HepG2 (cell line): ENCODE measurements around the gene ELOVL5. TPM values are rescaled to one million over a fixed set of nuclear protein-coding genes. Genes with fewer than 3 reads are reported as not detected.

ENCODE experiments used
- CBX1 ChIP-seq: IDR thresholded peaks from one replicate; pipeline ENCODE4 v1.6.1; 2016; ENCODE audit warnings: antibody characterized with exemption, low read depth
- CCAR2 ChIP-seq: fragments of 200-400 bp; formaldehyde crosslinking; optimal IDR thresholded peaks from 2 replicates; pipeline ENCODE3; 2018; ENCODE audit warnings: low read depth, mild to moderate bottlenecking, low read length, moderate library complexity
- CSRNP2 ChIP-seq: sonication (generic); formaldehyde crosslinking; conservative IDR thresholded peaks from 2 replicates; pipeline ENCODE4 v1.8.0; 2022; ENCODE audit warnings: low read depth, missing genetic modification reagents
- EHMT2 ChIP-seq: fragments of 200-600 bp; sonication (generic); IDR thresholded peaks from 2 replicates; pipeline ENCODE4 v1.7.0; 2017; ENCODE audit warnings: antibody characterized with exemption, low read depth, low read length, borderline replicate concordance
- GTF2F1 ChIP-seq: fragments of 150-350 bp; IDR thresholded peaks from 2 replicates; pipeline ENCODE4 v1.6.1; 2014; ENCODE audit warnings: low read length
- HDAC6 ChIP-seq: fragments of 200-600 bp; sonication (generic); IDR thresholded peaks from 2 replicates; pipeline ENCODE4 v1.7.0; 2017; ENCODE audit warnings: mild to moderate bottlenecking, antibody characterized with exemption, low read length, low read depth
- HOXA7 ChIP-seq: sonication (generic); formaldehyde crosslinking; IDR thresholded peaks from 2 replicates; pipeline ENCODE4 v1.8.1; 2022; ENCODE audit warnings: mild to moderate bottlenecking, missing genetic modification reagents, moderate library complexity
- PITX1 ChIP-seq: sonication (generic); formaldehyde crosslinking; IDR thresholded peaks from 2 replicates; pipeline ENCODE4 v1.5.1; 2020; ENCODE audit warnings: mild to moderate bottlenecking, missing genetic modification reagents
- POLR2AphosphoS2 ChIP-seq: IDR thresholded peaks from 2 replicates; pipeline ENCODE4 v1.6.1; 2011; ENCODE audit warnings: low read depth, low read length, improper control_type of control experiment
- REXO4 ChIP-seq: sonication (generic); formaldehyde crosslinking; IDR thresholded peaks from 2 replicates; pipeline ENCODE4 v1.8.0; 2022; ENCODE audit warnings: missing genetic modification reagents, mild to moderate bottlenecking, borderline replicate concordance
- SIX4 ChIP-seq: sonication (generic); formaldehyde crosslinking; IDR thresholded peaks from 2 replicates; pipeline ENCODE4 v1.4.0; 2020; ENCODE audit warnings: missing genetic modification reagents
- SNAI1 ChIP-seq: sonication (generic); formaldehyde crosslinking; IDR thresholded peaks from 2 replicates; pipeline ENCODE4 v1.5.0; 2020; ENCODE audit warnings: mild to moderate bottlenecking, missing genetic modification reagents, borderline replicate concordance
- SRSF9 ChIP-seq: fragments of 200-400 bp; formaldehyde crosslinking; IDR thresholded peaks from 2 replicates; pipeline ENCODE4 v1.6.1; 2018; ENCODE audit warnings: borderline replicate concordance, mild to moderate bottlenecking, low read depth, low read length; ENCODE audit not compliant: insufficient read depth, poor library complexity, severe bottlenecking
- TMF1 ChIP-seq: sonication (generic); formaldehyde crosslinking; IDR thresholded peaks from 2 replicates; pipeline ENCODE4 v1.8.1; 2022; ENCODE audit warnings: low read depth, missing genetic modification reagents
- ZNF335 ChIP-seq: sonication (generic); formaldehyde crosslinking; IDR thresholded peaks from 2 replicates; pipeline ENCODE4 v1.4.0; 2020; ENCODE audit warnings: missing genetic modification reagents
- ZNF343 ChIP-seq: sonication (generic); formaldehyde crosslinking; IDR thresholded peaks from 2 replicates; pipeline ENCODE4 v1.4.0; 2020; ENCODE audit warnings: mild to moderate bottlenecking, missing genetic modification reagents
- ZNF510 ChIP-seq: sonication (generic); formaldehyde crosslinking; IDR thresholded peaks from 2 replicates; pipeline ENCODE4 v1.4.0; 2020; ENCODE audit warnings: low read depth, mild to moderate bottlenecking, missing genetic modification reagents
- ZNF550 ChIP-seq: sonication (generic); formaldehyde crosslinking; IDR thresholded peaks from 2 replicates; pipeline ENCODE4 v1.4.0; 2020; ENCODE audit warnings: mild to moderate bottlenecking, missing genetic modification reagents, borderline replicate concordance
- ZNF563 ChIP-seq: sonication (generic); formaldehyde crosslinking; IDR thresholded peaks from 2 replicates; pipeline ENCODE4 v1.8.0; 2022; ENCODE audit warnings: mild to moderate bottlenecking, moderate library complexity, missing genetic modification reagents
- ZNF605 ChIP-seq: sonication (generic); formaldehyde crosslinking; IDR thresholded peaks from 2 replicates; pipeline ENCODE4 v1.8.0; 2022; ENCODE audit warnings: mild to moderate bottlenecking, missing genetic modification reagents
- ZNF615 ChIP-seq: sonication (generic); formaldehyde crosslinking; IDR thresholded peaks from 2 replicates; pipeline ENCODE4 v1.5.0; 2020; ENCODE audit warnings: mild to moderate bottlenecking, missing genetic modification reagents, borderline replicate concordance
- ZNF891 ChIP-seq: sonication (generic); formaldehyde crosslinking; IDR thresholded peaks from 2 replicates; pipeline ENCODE4 v1.5.0; 2020; ENCODE audit warnings: mild to moderate bottlenecking, missing genetic modification reagents
- polyA plus RNA-seq, 8 experiments: library from polyadenylated mRNA; depleted of rRNA in 3 of 8; stranded (reverse) in 7 of 8; unstranded in 1 of 8; fragments of >200 nt; fragmentation: Illumina TruSeq in 4 of 8; extraction: Trizol in 4 of 8; gene quantifications; 2 replicates each; pipeline versions ENCODE4 v1.2.1 to v1.2.3, GENCODE V29; 2011 to 2016; ENCODE audit warnings: low read depth in 4 of 8, missing spikeins in 1 of 8, mixed read lengths in 1 of 8; ENCODE audit not compliant: insufficient read depth in 1 of 8
- total RNA-seq, 5 experiments: library from RNA; depleted of rRNA; stranded (reverse); fragments of >200 nt; fragmentation: Illumina TruSeq; extraction: Trizol; gene quantifications; 2 replicates each; pipeline ENCODE4 v1.2.3, GENCODE V29; 2016; ENCODE audit warnings: low read depth in 1 of 5
- TF ChIP-seq, protein P1 (sequence below): IDR thresholded peaks from 2 replicates; pipeline ENCODE4 v1.6.1; 2016; ENCODE audit warnings: low read depth, missing genetic modification reagents, missing compliant biosample characterization

The ELOVL5 gene
- total and polyA plus RNA-seq, 2 of the 13 experiments (the other 11 are each of a cell fraction or from before 2014, with no cell fraction given) = 50.1 to 72.4 TPM

DNA sequence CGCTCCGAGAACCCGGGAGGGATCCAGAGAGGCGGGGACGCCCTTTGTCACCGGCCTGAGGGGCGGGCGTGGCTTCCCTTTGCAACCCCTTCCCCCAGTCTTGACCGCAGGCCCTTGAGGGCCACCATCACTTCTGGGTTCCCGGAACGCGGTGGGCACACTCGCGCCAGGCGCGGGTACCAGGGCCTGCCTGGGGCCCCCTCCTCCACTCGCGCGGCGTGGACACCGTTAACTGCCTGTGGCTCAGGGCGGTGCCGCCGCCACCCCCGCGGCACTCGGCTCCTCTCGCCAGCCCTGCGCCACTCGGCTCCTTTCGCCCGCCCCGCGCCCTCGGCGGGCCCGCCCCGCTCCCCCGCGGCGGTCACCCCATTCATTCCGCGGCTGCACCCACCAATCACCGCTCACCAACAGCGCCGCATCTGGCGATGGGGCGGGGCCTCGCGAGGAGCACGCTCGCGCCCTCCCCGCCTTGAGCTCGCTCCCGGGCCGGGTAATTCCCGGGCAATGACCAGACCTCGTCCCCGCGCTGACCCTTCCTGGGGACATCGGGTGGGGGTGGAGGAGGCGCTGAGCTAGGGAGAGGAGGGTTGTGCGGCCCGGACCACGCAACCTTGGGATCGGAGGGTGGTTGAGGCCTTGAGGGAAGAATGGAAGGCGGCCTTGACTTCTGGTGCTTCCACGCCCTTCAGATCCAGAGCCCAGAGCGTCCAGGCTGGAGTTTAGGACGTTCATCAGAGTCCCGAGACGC, 10.5 kb upstream of the ELOVL5 start (continued):
- TF ChIP-seq, protein P1, sequence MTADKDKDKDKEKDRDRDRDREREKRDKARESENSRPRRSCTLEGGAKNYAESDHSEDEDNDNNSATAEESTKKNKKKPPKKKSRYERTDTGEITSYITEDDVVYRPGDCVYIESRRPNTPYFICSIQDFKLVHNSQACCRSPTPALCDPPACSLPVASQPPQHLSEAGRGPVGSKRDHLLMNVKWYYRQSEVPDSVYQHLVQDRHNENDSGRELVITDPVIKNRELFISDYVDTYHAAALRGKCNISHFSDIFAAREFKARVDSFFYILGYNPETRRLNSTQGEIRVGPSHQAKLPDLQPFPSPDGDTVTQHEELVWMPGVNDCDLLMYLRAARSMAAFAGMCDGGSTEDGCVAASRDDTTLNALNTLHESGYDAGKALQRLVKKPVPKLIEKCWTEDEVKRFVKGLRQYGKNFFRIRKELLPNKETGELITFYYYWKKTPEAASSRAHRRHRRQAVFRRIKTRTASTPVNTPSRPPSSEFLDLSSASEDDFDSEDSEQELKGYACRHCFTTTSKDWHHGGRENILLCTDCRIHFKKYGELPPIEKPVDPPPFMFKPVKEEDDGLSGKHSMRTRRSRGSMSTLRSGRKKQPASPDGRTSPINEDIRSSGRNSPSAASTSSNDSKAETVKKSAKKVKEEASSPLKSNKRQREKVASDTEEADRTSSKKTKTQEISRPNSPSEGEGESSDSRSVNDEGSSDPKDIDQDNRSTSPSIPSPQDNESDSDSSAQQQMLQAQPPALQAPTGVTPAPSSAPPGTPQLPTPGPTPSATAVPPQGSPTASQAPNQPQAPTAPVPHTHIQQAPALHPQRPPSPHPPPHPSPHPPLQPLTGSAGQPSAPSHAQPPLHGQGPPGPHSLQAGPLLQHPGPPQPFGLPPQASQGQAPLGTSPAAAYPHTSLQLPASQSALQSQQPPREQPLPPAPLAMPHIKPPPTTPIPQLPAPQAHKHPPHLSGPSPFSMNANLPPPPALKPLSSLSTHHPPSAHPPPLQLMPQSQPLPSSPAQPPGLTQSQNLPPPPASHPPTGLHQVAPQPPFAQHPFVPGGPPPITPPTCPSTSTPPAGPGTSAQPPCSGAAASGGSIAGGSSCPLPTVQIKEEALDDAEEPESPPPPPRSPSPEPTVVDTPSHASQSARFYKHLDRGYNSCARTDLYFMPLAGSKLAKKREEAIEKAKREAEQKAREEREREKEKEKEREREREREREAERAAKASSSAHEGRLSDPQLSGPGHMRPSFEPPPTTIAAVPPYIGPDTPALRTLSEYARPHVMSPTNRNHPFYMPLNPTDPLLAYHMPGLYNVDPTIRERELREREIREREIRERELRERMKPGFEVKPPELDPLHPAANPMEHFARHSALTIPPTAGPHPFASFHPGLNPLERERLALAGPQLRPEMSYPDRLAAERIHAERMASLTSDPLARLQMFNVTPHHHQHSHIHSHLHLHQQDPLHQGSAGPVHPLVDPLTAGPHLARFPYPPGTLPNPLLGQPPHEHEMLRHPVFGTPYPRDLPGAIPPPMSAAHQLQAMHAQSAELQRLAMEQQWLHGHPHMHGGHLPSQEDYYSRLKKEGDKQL = no peak; the same call in 1 of the 2 replicates
- TF ChIP-seq CSRNP2 (CRISPR knock-in tag) (0 out of 2 replicates have a peak, but pooled peaks have one; percentile 43), ZNF510 (CRISPR knock-in tag) (peak; percentile 22; the same call in 1 of the 2 replicates), GTF2F1 (no peak), ZNF891 (CRISPR knock-in tag) (0 out of 2 replicates have a peak, but pooled peaks have one; percentile 18), SIX4 (no peak; the same call in 1 of the 2 replicates), REXO4 (CRISPR knock-in tag) (no peak), PITX1 (CRISPR knock-in tag) (peak; percentile 84), CBX1 (peak; percentile 70), EHMT2 (no peak), SNAI1 (CRISPR knock-in tag) (no peak), HDAC6 (no peak), HOXA7 (CRISPR knock-in tag) (no peak), ZNF563 (CRISPR knock-in tag) (peak; percentile 91; the same call in 1 of the 2 replicates), POLR2AphosphoS2 (no peak), ZNF550 (CRISPR knock-in tag) (no peak), ZNF335 (CRISPR knock-in tag) (no peak; the same call in 1 of the 2 replicates), ZNF343 (CRISPR knock-in tag) (no peak), ZNF605 (peak; percentile 85; the same call in 1 of the 2 replicates), TMF1 (CRISPR knock-in tag) (peak; percentile 98), ZNF615 (0 out of 2 replicates have a peak, but pooled peaks have one; percentile 39), CCAR2 (peak; percentile 20), SRSF9 (no peak)
